Central memory CD8-positive, alpha-beta T cell (primary cell): ENCODE measurements around the gene ESYT2.
"Not testable (repeated sequence)": the region's sequence is repeated elsewhere in the genome, so short reads cannot be mapped to it uniquely, and the experiment has no call there.

Source experiments
- ATAC-seq: fragments of 150-1000 bp; cut with Tn5 transposase; replicated peaks from 2 replicates; pipeline ENCODE4 v1.10.0; 2022; ENCODE audit warnings: mild to moderate bottlenecking, moderate FRiP score, moderate number of reproducible peaks; ENCODE audit not compliant: poor library complexity, severe bottlenecking; ENCODE audit errors: extremely low read depth
- DNase-seq, 2 donors: peaks; one replicate each; pipeline ENCODE4 v3.0.0; 2021; ENCODE audit warnings: low spot score in 2 of 2
- H3K27ac Mint-ChIP-seq: one replicate; pipeline ENCODE4 v1.8.0; 2022; ENCODE audit warnings: low read depth, mild to moderate bottlenecking, moderate library complexity, mixed read lengths
- H3K27me3 Mint-ChIP-seq: one replicate; pipeline ENCODE4 v1.8.0; 2022; ENCODE audit warnings: mixed read lengths
- H3K36me3 Mint-ChIP-seq: one replicate; pipeline ENCODE4 v1.8.0; 2022; ENCODE audit warnings: mild to moderate bottlenecking, moderate library complexity, mixed read lengths; ENCODE audit not compliant: insufficient read depth
- H3K4me1 Mint-ChIP-seq: one replicate; pipeline ENCODE4 v1.8.0; 2022; ENCODE audit warnings: mixed read lengths
- H3K4me3 Mint-ChIP-seq: one replicate; pipeline ENCODE4 v1.8.0; 2022; ENCODE audit warnings: mild to moderate bottlenecking, moderate library complexity, mixed read lengths
- H3K9me3 Mint-ChIP-seq: one replicate; pipeline ENCODE4 v1.8.0; 2022; ENCODE audit warnings: mixed read lengths

Gene ESYT2

GRCh38 chr7:158863611-158864506, 34.5 kb upstream of the ESYT2 start:
- H3K4me1 Mint-ChIP-seq: peaks cover 35% of the 10 kb centered on the region
- no peak for DNase-seq
- peak; percentile 41 for ATAC-seq
- H3K36me3 Mint-ChIP-seq: peaks cover 7% of the 10 kb centered on the region
- no peaks in the 10 kb centered on the region for H3K27me3 Mint-ChIP-seq
- no peaks in the 10 kb centered on the region for H3K9me3 Mint-ChIP-seq
- H3K27ac Mint-ChIP-seq: peak overlapping the region; percentile 86
- H3K4me3 Mint-ChIP-seq: peak overlapping the region; percentile 78

DNA sequence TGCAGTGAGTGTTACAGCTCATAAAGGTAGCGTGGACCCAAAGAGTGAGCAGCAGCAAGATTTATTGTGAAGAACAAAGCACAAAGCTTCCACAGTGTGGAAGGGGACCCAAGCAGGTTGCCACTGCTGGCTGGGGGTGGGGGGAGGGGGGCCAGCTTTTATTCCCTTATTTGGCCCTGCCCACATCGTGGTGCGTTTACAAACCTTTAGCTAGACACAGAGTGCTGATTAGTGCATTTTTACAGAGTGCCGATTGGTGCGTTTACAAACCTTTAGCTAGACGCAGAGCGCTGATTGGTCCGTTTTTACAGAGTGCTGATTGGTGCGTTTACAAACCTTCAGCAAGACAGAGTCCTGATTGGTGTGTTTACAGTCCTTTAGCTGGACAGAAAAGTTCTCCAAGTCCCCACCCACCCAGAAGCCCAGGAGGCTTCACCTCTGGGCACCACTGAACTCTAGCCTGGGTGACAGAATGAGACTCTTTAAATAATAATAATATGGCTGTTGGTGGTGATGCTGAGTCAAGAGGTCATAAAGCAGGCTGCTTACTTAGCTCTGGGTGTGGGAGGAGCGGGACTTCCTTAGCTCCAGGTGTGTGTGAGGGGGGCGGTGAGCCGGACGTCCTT, 33.8 kb upstream of the ESYT2 start:
- Mint-ChIP-seq H3K4me3 (peak overlapping the region; percentile 78), H3K4me1 (peaks cover 38% of the 10 kb centered on the region), H3K27ac (peak overlapping the region; percentile 86)
- not testable (repeated sequence) for DNase-seq, H3K9me3 Mint-ChIP-seq, H3K36me3 Mint-ChIP-seq, H3K27me3 Mint-ChIP-seq
- ATAC-seq: peak; percentile 61

DNA sequence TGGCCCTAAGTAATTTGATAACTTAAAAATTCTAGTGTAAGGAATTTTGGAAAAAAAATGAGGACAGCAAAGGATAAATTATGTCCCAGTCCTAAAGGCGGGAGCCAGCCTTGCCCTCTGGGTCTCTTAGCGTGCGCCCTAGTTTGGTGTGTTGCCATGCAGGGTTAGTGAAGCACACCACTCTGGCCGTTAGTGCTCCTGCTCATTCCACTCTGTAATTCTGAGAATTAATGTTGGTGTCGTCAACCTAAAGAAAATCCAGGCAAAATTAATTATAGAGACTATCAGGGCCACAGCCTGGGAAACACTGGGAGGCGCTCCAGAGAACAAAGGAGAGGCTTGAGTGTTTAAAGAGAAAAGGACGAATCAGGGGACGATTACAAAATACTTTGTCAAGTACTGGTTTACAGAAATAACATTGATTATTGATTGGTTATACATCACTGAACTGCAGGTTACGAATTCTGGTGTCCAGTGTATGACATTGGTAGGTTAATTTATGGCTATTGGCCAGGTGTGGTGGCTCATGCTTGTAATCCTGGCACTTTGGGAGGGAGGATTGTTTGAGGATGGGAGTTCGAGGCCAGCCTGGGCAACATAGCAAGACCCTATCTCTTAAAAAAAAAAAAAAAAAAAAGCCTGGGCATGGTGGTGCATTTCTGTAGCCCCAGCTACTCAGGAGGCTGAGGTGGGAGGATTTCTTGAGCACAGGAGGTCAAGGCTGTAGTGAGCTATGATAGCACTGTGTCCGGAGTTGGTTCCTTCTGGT, 32.8 kb upstream of the ESYT2 start:
- Mint-ChIP-seq H3K9me3 (no peaks in the 10 kb centered on the region), H3K27me3 (no peaks in the 10 kb centered on the region), H3K4me1 (peaks cover 35% of the 10 kb centered on the region), H3K36me3 (peaks cover 8% of the 10 kb centered on the region), H3K27ac (no peak overlapping the region), H3K4me3 (peak overlapping the region; percentile 54)
- ATAC-seq (no peak), DNase-seq (no peak)

DNA sequence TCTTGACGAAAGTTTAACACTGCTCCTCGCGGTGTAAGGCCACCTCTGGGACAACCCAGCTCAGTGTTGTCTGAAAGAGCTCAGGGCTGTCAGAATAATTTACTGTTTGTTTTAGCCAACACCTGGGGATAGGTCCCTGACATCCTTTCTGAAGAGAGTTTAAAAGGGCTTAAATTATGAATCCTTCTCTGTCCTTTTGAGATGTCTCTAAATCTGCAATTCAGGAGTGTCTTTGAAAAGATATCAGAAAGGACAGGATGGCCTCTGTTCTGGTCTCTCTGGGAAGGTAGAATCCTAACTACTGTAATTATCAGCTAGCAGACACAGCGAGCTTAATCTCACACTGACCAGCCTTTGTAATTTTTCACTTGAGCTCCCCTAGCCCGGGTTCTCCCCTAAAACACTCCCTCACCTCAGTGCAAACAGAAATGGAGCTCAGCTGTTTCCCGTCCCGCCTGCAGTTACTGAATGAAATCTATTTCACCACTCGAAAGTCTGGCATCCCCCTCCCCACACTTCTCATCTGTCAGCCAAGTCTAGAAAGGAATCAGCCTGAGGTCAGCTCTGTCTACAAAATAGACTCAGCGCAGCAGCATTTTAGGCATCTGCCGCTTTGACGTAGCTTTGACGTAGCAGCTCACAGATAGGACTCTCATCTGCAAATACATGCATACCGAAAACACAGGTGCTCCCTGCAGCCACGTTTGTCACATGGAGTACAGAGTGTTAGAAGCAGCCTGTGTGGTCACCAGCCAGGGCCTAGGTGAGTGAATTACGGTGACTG, 31.9 kb upstream of the ESYT2 start:
- ATAC-seq: no peak
- Mint-ChIP-seq H3K4me3 (no peak overlapping the region), H3K9me3 (no peaks in the 10 kb centered on the region), H3K27me3 (no peaks in the 10 kb centered on the region), H3K36me3 (peaks cover 11% of the 10 kb centered on the region), H3K27ac (no peak overlapping the region), H3K4me1 (peaks cover 34% of the 10 kb centered on the region)
- DNase-seq: no peak

DNA sequence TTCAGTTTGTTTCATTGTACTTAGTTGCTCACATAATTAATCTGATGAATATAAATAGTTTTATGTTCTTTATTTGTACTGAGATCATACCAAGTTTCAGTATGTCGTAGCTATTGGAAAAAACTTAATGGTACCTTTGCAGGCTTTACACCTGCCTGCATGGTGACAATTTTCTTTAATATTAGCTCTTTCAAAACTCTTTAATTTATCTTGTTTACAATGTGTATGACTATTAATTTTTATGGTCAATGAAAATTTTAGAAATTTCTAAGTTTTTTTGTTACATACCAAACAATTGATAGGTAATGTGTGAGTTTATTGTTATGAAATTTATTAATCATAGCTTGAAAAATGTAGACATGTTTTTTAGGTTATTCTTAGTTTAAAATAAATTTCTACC, 31.1 kb upstream of the ESYT2 start:
- H3K4me1 Mint-ChIP-seq: peaks cover 38% of the 10 kb centered on the region
- ATAC-seq: no peak
- no peak for DNase-seq
- H3K27ac Mint-ChIP-seq: no peak overlapping the region
- peaks cover 14% of the 10 kb centered on the region for H3K36me3 Mint-ChIP-seq
- H3K9me3 Mint-ChIP-seq: no peaks in the 10 kb centered on the region
- H3K27me3 Mint-ChIP-seq: no peaks in the 10 kb centered on the region
- no peak overlapping the region for H3K4me3 Mint-ChIP-seq

- H3K27me3 Mint-ChIP-seq: no peaks in the 10 kb centered on the region
- peaks cover 26% of the 10 kb centered on the region for H3K4me1 Mint-ChIP-seq
- DNase-seq: no peak
- H3K27ac Mint-ChIP-seq: peak overlapping the region; percentile 81
- ATAC-seq: no peak
- H3K4me3 Mint-ChIP-seq: no peak overlapping the region
- peaks cover 12% of the 10 kb centered on the region for H3K36me3 Mint-ChIP-seq
- no peaks in the 10 kb centered on the region for H3K9me3 Mint-ChIP-seq
These were observed 29.5 kb upstream of the ESYT2 start for GRCh38 chr7:158858592-158859503.

GRCh38 chr7:158856883-158857668, 27.8 kb upstream of the ESYT2 start:
- Mint-ChIP-seq H3K27me3 (no peaks in the 10 kb centered on the region), H3K9me3 (no peaks in the 10 kb centered on the region), H3K4me3 (peak overlapping the region; percentile 92), H3K27ac (peak overlapping the region; percentile 93), H3K4me1 (peaks cover 19% of the 10 kb centered on the region), H3K36me3 (peaks cover 11% of the 10 kb centered on the region)
- no peak for ATAC-seq
- DNase-seq: no peak

DNA sequence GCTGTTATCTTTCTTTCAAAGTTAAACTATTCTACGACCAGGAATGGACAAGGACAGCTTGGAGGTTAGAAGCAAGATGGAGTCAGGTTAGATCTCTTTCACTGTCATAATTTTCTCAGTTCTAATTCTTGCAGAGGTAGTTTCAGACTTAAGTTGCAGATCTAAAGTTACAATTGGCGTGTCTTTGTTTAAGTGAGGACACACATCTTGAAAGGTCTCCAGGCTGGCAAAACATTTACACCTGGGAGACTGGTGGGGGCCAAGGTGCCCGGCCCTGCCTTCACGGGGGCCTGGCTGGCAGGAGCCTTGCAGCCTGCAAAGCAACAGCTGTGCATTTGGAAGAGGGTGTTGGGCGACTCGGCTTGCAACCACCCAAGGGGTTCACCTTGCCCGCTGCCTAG, 25.4 kb upstream of the ESYT2 start:
- Mint-ChIP-seq H3K27ac (no peak overlapping the region), H3K4me1 (peaks cover 19% of the 10 kb centered on the region), H3K36me3 (peaks cover 9% of the 10 kb centered on the region), H3K27me3 (no peaks in the 10 kb centered on the region), H3K4me3 (peak overlapping the region; percentile 35), H3K9me3 (no peaks in the 10 kb centered on the region)
- ATAC-seq (no peak), DNase-seq (no peak)

DNA sequence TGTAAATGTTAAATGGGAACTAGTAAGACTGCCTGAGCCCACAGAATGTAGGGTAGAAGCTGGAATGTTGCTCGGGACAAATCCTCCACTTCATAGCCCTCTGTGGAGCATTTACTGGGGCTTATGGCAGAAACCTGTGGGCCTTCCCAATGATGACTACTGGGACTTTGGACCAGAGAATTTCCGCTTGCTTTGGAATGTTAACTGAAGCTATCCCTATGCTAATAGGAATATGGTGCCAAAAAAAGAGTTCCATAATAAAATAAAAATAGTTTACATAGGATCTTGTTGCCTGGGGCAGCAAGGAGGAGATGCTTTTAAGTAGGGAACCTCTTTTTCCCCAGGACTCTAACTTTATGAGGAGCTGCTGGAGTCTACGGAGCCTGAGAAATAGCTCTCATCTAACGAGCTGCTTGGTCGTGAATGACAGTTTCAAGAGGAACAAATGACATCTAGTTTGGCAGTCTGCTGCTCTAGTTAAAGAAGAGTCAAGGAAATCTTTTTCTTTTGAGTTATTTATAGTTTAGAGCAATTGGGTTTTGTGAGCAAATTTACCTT, 21.3 kb upstream of the ESYT2 start:
- H3K36me3 Mint-ChIP-seq: peaks cover 2% of the 10 kb centered on the region
- H3K27me3 Mint-ChIP-seq: no peaks in the 10 kb centered on the region
- ATAC-seq (no peak), DNase-seq (no peak)
- H3K27ac Mint-ChIP-seq: no peak overlapping the region
- H3K9me3 Mint-ChIP-seq: no peaks in the 10 kb centered on the region
- H3K4me1 Mint-ChIP-seq: peaks cover 5% of the 10 kb centered on the region
- no peak overlapping the region for H3K4me3 Mint-ChIP-seq

GRCh38 chr7:158849768-158850544, 20.6 kb upstream of the ESYT2 start:
- H3K27me3 Mint-ChIP-seq: no peaks in the 10 kb centered on the region
- DNase-seq: no peak
- no peak overlapping the region for H3K4me3 Mint-ChIP-seq
- no peaks in the 10 kb centered on the region for H3K9me3 Mint-ChIP-seq
- peaks cover 5% of the 10 kb centered on the region for H3K4me1 Mint-ChIP-seq
- ATAC-seq: no peak
- H3K36me3 Mint-ChIP-seq: peaks cover 2% of the 10 kb centered on the region
- H3K27ac Mint-ChIP-seq: no peak overlapping the region
